Stimulated activated CD4-positive, alpha-beta T cell treated with anti-CD3 and anti-CD28 coated beads, Interleukin-1b, Interleukin-23, amount 100 ng/mL, for 4 hours (primary cell): ENCODE data around the gene CALCOCO2.
A peak's percentile ranks its signal among the peaks of the same experiment; 100 is the strongest.

ENCODE experiments used
- DNase-seq, 2 donors: peaks; one replicate each; pipeline ENCODE4 v3.0.0-alpha.2; 2020; ENCODE audit warnings: low read depth in 2 of 2

CALCOCO2 gene

GRCh38 chr17:48873696-48874443 lies 43.0 kb downstream of the CALCOCO2 start:
- no peak for DNase-seq

GRCh38 chr17:48878920-48879898 lies 48.4 kb downstream of the CALCOCO2 start:
- DNase-seq: peak in 1 of 2 donors; percentile 57

- DNase-seq: no peak
These were observed 51.4 kb downstream of the CALCOCO2 start for GRCh38 chr17:48882272-48882671.

GRCh38 chr17:48883171-48883570 lies 52.3 kb downstream of the CALCOCO2 start:
- no peak for DNase-seq

GRCh38 chr17:48890086-48890485 lies 59.3 kb downstream of the CALCOCO2 start:
- no peak for DNase-seq

GRCh38 chr17:48892940-48893645 lies 62.3 kb downstream of the CALCOCO2 start:
- DNase-seq: no peak

GRCh38 chr17:48893646-48894508 lies 63.0 kb downstream of the CALCOCO2 start:
- DNase-seq: no peak

GRCh38 chr17:48894886-48895285 lies 64.1 kb downstream of the CALCOCO2 start:
- DNase-seq: no peak

- DNase-seq: no peak
These were observed 70.4 kb downstream of the CALCOCO2 start for GRCh38 chr17:48901241-48901640.

- DNase-seq: no peak
These were observed 72.6 kb downstream of the CALCOCO2 start for GRCh38 chr17:48903401-48903800.

GRCh38 chr17:48904428-48904827 lies 73.6 kb downstream of the CALCOCO2 start:
- no peak for DNase-seq

GRCh38 chr17:48905987-48906515 lies 75.2 kb downstream of the CALCOCO2 start:
- no peak for DNase-seq

GRCh38 chr17:48907713-48908046 lies 76.8 kb downstream of the CALCOCO2 start:
- DNase-seq: no peak

- peak; percentile 80 to 88 for DNase-seq
These were observed 77.4 kb downstream of the CALCOCO2 start, which contains the start of gene UBE2Z for GRCh38 chr17:48908047-48908843. UBE2Z (plus strand) TSS chr17:48908407; CDS start chr17:48908504, 97 bp downstream.

GRCh38 chr17:48908853-48909394 lies 78.1 kb downstream of the CALCOCO2 start:
- peak; percentile 92 to 94 for DNase-seq

- no peak for DNase-seq
These were observed 78.9 kb downstream of the CALCOCO2 start for GRCh38 chr17:48909783-48910182.

GRCh38 chr17:48910370-48910769 lies 79.5 kb downstream of the CALCOCO2 start:
- DNase-seq: no peak

- no peak for DNase-seq
These were observed 81.6 kb downstream of the CALCOCO2 start for GRCh38 chr17:48912476-48912875.
